ENCODE data around the gene CDH13.

Gene CDH13

GRCh38 chr16:83802554-83803205 lies 1175.9 kb downstream of the CDH13 start:
- no peak for DNase-seq

DNA sequence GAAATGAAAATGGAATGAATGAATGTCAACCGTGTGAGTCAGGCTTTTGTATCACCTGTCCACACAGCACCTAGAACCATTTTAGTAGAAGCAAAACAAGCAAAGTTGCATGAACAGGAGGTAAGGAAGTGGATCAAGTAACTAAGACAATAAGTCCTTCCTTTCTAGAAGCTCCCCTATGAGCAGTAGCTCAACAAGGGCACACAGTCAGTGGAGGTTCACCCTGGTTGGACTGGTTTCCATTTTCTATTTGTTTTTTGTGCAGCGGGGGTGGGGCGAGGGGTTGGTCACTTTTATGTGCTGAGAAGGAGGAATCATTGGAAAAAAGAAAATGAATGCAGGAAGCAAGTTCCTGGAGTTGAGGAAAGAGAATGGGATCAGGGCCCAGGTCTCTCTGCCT lies 1177.0 kb downstream of the CDH13 start:
- DNase-seq: no peak

GRCh38 chr16:83804366-83804765 lies 1177.6 kb downstream of the CDH13 start:
- no peak for DNase-seq

DNA sequence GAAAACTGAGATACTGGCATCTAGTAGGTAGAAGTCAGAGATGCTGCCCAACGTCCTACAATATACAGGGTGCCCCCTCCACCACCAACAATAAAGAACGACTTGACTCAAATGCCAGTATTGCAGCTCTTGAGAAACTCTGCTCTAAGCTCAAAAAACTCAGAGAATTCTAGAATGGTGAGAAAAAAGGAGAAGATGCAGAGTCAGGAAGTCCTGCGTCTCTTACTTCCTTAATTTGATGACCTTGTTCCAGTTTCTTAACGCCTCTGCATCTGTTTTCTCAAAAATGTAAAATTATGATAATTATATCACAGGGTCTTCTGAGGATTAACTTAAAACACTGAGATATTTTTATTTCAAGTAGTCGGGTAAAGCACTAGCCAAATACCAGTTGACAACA lies 1179.3 kb downstream of the CDH13 start:
- no peak for DNase-seq

GRCh38 chr16:83806731-83807130 lies 1180.0 kb downstream of the CDH13 start:
- DNase-seq: no peak

GRCh38 chr16:83807327-83807709 lies 1180.5 kb downstream of the CDH13 start:
- no peak for DNase-seq

DNA sequence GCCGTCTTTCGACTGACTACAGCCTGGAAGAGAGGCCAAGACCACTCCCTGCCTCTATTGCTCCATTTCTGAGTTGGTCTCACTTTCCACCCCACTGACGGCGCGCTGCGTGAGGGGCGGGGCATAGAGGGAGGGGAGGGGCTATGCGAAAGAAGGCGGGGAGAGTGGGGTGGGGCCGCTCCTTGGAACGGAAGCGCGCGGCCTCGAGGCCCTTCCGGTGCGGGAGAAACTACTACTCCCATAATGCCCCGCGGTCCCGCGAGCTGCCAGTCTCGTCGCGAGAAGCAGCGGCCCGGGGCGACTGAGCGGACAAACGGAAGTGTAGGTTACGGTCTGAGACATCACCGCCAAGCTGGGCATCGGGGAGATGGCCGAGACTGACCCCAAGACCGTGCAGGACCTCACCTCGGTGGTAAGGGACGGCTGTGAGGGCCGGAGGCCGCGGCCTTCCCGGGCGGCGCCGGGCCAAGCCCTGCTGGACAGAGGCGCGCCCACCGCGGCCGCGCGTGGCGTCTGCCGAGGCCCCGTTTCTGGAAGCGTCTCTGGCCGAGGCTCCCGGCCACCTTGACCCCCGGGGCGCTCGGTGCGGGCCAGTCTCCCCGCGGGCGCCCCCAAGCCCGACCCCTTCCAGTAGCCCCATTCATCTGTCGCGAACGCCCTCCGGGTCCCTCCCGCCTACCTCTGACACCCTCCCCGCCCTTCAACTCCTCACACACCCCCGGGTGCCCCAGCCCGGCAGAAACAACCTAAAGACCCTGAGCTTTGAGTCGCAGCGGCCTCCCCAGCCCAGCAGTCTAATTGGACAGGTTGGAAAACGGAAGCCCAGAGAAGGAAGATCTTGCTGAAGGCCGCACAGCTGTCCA lies 1181.2 kb downstream of the CDH13 start, which contains the start of gene HSBP1:
Gene HSBP1, plus strand, starts transcription at position 269 of the 863 bp plus-strand sequence. Its CDS starts 99 bp downstream, at position 368.
- peak; percentile 88 for DNase-seq

GRCh38 chr16:83808573-83809014 lies 1181.8 kb downstream of the CDH13 start:
- DNase-seq: no peak

DNA sequence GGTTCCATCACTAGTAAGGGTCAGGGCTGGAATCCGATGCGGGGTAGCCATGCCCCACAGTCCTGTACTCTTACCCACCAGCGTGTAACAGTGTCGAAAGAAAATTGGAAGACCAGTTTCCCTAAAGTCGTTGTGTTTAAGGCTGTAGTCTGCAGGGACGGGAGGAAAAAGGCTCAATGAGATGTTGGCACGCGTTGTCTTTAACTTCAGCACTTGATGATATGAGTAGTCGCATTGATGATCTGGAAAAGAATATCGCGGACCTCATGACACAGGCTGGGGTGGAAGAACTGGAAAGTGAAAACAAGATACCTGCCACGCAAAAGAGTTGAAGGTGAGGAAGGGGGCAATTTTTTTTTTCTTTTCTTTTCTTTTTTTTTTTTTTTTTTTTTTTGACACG lies 1182.3 kb downstream of the CDH13 start:
- DNase-seq: no peak

GRCh38 chr16:83810901-83811300 lies 1184.1 kb downstream of the CDH13 start:
- DNase-seq: no peak

DNA sequence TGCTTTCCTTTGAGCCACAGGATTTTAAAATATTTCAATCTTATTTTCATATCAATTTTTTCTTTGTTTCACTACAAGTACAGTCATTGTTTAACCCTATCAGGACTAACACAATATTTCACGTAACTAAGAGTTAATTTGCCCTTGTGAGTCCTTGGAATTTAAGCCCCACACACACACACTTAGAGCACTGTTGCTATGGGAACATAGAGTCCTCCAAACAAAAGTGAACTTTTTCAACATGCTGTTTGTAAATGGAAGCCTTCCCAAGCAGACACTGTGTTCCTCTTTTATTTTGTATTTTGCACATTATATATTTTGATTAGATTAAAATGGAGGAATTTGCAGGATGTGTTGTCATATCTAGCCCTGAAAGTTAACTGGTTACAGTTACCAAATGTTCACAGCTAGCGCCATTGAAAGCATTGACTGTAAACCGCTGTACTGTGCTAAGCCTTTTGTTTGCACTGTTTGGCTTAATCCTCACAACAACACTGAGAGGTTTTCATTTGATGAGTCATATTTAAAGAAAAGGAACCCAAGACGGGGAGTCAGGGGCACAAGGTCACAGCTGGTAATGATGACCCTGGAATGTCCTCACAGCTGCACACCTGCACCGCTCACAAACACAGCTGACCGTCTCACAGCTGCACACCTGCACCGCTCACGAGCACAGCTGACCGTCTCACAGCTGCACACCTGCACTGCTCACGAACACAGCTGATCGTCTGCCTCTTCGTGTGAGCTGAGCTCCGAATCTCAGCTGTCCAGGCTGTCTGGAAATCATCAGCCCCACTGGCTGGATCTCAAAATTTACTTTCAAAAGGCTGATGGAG lies 1187.3 kb downstream of the CDH13 start:
- DNase-seq: peak; percentile 77

GRCh38 chr16:83814659-83814985 lies 1187.9 kb downstream of the CDH13 start:
- DNase-seq: no peak

- no peak for DNase-seq
These were observed 1190.3 kb downstream of the CDH13 start for GRCh38 chr16:83817022-83817421.

- no peak for DNase-seq
These were observed 1191.5 kb downstream of the CDH13 start for GRCh38 chr16:83818276-83818675.

DNA sequence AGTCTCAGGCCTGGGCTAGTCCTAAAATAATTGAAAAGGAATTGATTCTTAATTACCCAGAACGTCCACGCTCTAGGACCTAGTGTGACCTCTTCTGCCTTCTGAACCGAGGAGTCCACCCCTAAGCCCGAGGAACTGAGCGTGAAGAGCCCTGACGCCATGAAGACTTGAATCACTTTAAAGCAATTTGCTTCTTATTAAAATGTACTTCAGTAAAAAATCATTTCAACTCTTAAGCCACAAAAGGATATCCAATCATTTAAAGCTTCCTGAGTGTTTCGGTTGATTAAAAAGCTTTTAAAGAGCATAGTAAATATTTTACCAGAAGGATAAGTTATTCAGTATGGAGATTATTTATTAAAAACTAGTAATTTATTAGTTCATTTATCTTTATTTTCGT lies 1192.6 kb downstream of the CDH13 start:
- no peak for DNase-seq

DNA sequence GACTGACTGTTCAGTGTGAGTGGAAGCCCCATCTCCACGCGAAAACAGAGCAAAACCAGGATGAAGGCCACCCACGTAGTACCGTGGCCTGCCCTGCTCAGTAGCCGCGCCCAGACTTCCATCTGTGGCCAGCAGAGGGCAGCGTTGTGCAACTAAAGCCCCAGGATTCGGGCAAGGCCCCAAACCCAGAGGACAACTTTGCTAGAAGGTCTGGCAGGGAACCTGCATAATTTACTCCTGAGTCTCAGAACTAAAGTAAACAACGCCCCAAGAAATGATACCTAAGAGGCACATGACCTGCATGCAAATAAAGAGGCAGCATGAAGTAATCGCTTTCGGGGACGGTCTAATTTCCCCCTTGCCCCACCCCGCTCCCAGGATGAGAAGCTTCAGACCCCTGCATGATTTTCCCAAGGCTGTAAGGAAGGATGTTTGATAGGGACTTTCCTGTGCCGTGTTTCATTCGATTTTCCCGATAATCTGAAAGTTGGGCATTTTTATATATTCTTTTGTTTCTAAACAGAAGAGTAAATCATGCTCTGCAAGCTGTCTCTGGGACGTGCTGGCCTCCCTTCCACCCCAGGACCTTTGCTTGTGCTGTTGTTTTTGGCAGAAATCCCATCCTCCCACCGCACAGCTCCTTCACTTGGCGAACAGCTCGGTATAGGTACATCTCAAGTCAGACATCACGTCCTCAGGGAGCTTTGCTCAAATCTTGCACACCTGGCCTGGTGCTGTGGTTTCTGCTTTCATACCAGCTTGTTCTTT lies 1199.6 kb downstream of the CDH13 start:
- peak; percentile 64 for DNase-seq

- DNase-seq: no peak
These were observed 1203.5 kb downstream of the CDH13 start for GRCh38 chr16:83830091-83830768.

DNA sequence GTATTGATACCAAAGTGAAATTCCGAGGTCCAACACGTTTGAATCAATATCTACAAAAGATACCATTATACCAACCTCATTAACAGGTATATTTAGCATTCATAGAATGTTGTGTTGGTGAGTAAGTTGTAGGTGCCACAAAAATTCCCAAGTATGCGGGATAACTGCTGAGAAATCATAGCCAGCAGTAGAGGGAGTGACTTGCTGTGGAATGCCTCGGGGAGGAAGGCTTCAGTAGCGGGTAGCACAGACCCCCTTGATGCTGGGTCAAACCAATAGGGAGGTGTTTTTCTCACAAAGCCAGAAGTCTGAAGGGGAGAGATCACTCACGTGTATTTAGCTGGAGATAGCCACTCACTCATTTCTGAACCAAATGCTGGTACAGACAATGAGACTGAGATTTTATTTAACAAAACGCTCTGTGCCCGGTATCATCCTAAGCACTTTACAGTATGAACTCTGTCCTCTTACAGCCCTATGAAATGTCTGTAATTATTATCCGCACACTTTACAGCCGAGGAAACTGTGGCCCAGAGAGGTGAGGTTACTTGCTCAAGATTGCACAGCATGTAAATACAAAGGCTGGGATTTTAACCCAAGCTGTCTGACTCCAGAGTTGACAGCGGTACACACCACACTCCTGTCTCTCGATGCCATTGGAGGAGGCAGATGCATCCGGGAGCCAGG lies 1204.1 kb downstream of the CDH13 start:
- no peak for DNase-seq

- no peak for DNase-seq
These were observed 1204.8 kb downstream of the CDH13 start for GRCh38 chr16:83831456-83831987.

DNA sequence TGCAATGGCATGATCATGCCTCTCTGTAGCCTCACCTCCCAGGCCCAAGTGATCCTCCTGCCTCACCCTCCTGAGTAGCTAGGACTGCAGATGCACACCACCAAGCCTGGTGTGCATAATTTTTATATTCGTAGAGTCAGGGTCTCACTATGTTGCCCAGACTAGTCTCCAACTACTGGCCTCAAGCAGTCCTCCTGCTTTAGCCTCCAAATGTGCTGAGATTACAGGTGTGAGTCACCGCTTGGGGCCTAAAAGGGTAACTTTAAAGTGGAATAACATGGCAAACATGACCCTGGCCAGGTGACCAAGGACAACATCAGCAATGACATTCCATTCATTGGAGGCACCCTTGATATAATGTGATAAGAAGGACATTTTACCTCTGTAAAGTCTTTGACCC lies 1207.2 kb downstream of the CDH13 start:
- no peak for DNase-seq
